ENCODE data around the gene BTN3A1.

BTN3A1 gene

DNA sequence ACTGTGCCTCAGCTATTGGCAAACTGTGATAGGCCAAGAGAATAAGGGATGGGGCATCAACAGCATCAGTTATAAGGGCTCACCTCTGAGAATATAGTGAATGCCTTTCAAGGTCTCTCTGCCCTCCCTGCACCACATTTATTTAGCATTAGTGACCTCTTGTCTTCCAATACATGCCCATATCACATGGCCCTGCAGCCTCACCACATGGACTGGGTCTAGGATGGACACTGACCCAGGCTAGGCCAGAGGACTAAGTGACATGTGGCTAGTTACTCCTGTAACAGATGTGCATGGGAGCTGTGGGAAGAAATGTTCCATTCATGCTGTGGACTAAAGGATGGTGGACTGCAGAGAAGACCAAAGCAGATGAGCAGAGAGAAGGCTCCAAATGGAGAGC lies 22.3 kb upstream of the BTN3A1 start:
- DNase-seq (ENCODE audit: low read depth): no peak

GRCh38 chr6:26380256-26380655 lies 21.8 kb upstream of the BTN3A1 start:
- no peak for DNase-seq (ENCODE audit: low read depth)

DNA sequence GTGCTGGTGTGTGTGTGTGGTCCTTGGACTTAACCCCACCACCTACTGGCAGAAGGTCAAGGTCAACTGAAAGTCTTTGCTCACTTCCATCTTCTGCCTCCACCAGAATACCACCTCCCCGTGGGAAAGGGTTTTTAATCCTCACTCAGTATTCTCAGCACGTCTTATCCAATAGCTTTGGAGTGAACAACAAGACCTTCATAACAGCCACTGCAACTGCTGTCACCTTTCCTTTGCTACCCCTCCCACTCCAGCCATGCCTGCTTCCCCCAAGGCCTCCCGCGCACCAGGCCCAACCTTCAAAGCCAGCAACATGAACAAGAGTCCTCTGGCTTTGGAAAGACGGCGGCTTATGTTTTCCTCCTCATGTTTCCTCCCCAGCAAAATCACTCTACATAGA lies 20.0 kb upstream of the BTN3A1 start:
- DNase-seq (ENCODE audit: low read depth): no peak

DNA sequence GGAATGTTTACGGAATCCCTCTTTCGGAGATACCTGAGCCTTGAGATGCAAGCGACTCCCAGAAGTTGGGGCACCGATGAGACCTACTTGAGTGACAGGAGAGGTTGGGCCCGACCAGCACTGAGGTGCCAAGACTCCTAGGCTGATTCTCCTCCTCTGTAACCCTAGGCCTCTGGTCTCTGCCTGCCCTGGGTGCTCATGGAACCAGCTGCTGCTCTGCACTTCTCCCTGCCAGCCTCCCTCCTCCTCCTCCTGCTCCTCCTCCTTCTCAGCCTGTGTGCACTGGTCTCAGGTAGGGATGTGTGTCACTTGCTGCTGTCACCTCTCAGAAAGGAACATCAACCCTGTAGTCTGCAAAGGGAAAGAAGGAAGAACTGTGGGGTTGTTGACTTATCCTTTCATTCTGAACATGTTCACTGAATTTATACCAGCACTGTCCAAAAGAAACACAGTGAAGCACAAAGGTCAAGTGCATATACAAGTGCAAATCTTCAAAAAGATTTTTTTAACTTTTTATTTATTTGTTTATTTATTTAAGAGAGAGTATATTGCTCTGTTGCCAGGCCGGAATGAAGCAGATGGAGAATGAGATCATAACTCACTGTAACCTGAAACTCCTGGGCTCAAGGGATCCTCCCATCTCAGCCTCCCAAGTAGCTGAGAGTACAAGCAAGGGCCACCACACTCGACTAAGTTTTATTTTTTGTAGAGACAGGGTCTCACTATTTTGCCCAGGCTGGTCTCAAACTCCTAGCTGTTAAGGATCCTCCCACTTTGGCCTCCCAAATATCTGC lies 18.3 kb upstream of the BTN3A1 start:
- DNase-seq (ENCODE audit: low read depth): no peak

DNA sequence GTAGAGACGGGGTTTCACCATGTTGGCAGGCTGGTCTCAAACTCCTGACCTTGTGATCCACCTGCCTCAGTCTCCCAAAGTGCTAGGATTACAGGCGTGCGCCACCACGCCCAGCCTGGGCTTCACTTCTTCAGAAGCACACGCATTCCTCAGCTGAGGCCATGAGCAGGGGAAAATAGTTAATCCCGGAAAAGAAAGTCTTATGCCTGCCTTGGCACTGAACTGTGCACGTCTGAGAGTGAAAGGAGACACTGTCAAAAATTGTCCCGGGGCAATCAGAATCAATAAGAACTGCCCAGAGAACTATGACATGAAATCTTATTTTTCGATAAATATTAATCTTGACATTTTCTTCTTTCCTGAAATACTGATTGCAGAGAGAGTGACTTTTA lies 16.3 kb upstream of the BTN3A1 start:
- DNase-seq (ENCODE audit: low read depth): no peak

GRCh38 chr6:26387565-26387964 lies 14.5 kb upstream of the BTN3A1 start:
- DNase-seq (ENCODE audit: low read depth): no peak

- no peak for DNase-seq (ENCODE audit: low read depth)
Observed at GRCh38 chr6:26388014-26388413, 14.1 kb upstream of the BTN3A1 start.

DNA sequence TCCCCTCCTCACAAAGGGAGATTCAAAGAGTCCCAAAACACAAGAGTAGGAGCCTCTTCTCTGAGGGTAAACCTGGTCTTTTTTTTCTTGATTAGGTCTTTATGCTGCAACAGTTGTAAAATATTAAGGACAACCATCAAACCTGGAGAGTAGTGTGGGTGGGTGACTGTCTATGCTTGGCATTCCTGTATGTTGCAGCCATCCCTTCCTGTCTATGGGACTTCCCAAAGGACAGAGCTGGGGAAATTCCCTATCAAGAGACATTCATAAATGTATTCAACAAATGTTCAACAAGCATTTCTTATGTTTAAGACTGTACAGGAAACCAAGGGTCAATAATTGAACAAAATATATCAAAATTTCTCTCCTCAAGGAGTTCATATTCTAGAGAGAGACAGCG lies 13.6 kb upstream of the BTN3A1 start:
- no peak for DNase-seq (ENCODE audit: low read depth)

GRCh38 chr6:26389349-26389894 lies 12.7 kb upstream of the BTN3A1 start:
- DNase-seq (ENCODE audit: low read depth): no peak

DNA sequence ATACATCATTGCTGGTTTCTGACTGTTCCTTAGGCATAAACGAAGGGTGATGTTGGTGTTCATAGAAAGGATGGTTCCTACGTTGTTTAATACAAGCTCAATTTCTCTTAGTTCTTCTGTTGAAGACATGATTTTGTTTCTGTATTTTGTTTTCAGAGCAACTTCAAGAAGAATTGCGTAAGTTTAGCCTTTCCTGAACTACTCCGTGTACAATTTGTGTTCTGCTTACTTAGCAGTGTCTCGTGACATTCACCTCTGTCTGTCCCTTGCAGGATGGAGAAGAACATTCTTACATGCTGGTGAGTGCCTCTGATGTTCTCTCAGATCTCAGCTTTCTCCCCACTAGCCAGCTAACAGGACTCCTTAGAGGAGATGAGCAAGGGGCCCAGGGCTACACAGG lies 11.5 kb upstream of the BTN3A1 start:
- no peak for DNase-seq (ENCODE audit: low read depth)

DNA sequence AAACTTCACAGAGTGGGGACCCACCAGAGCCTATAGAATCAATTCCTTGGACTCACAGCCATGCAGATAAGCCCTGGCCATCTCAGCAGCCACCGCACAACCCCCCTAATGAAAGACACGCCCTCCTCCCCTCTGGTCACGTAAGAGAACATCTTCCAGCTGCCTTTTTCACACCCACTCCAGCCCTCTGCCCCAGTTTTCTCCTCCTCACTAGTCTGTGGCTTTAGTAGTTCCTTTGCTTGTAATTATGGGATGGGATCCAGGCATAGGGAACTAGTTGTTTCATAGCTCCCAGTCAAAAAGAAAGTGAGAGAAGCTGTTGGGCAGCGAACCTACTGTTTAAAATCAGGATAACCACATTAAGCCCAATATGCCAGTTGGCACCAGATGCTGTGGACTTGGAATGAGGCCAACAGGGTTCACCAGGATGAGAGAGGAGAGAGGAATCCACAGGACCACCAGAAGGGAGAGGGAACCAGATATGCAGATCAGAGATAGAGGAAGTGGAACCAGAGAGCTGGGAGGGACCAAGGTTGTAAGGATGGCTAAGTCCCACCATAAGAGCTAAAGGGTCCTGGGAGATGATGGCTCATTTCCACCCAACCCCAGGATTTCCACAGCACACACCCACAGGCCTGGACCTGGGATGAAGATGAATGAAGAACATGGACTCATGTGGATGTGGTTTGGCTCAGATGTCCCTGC lies 9.0 kb upstream of the BTN3A1 start:
- no peak for DNase-seq (ENCODE audit: low read depth)

- no peak for DNase-seq (ENCODE audit: low read depth)
Observed at GRCh38 chr6:26394289-26394688, 7.8 kb upstream of the BTN3A1 start.

GRCh38 chr6:26398555-26398954 lies 3.5 kb upstream of the BTN3A1 start:
- no peak for DNase-seq (ENCODE audit: low read depth)

DNA sequence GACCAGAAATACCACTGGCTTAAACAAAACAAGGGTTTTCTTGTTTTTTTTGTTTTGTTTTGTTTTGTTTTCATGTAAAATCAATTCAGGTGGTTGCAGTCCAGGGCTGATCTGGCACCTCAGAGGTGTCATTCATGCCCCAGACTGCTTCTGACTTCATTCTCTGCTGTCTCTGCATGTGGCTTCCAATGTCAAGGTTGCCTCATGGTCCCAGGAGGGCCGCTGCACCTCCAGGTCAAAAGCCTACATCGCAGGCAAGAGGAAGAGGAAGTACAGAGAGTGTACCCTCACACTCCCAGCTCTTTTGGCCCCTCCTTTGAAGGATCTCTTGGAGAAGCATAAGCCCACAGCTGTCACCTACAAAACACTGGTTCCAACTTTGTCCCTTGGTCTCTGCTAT lies 1.4 kb upstream of the BTN3A1 start:
- DNase-seq (ENCODE audit: low read depth): no peak

DNA sequence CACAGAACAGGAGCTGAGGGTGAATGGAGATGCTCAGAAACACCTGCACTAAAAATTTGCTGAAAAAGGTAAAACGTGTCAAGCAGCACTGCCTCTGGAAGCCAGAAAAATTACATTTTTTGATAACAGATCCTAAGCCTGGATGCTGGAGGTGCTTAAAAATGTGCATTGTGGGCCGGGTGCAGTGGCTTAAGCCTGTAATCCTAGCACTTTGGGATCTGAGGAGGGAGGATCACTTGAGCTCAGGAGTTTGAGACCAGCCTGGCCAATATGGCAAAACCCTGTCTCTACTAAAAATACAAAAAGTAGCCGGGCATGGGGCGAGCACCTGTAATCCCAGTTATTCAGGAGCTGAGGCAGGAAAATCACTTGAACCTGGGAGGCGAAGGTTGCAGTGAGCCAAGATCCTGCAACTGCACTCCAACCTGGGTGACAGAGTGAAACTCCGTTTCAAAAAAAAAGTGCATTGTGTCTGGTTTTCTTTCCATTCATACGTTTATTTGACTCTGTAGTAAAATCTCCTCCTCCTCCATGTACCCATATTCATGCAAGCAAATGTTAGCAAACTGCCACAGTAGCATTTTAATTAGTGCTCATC lies 587 bp upstream of the BTN3A1 start:
- DNase-seq (ENCODE audit: low read depth): no peak

DNA sequence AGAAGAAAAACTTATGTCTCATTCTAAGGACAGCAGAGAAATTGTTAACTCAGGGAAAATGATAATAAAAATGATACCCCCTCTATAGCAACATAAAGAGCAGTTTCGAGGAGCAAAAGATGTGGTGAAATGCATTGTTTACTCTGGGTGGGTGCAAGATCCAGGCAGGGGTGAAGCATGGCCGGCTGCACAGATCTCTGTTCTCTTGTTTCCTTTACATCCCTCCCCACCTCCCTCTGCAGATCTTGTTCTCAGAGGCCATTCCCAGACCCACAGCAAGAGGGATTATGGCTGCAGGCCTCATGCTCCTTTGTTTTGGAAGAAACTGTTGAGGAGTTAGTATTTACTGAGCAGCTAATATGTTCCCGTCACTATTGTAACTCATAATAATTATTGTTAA lies 1.8 kb downstream of the BTN3A1 start:
- no peak for DNase-seq (ENCODE audit: low read depth)

- no peak for DNase-seq (ENCODE audit: low read depth)
Observed at GRCh38 chr6:26404546-26404945, 2.5 kb downstream of the BTN3A1 start.

DNA sequence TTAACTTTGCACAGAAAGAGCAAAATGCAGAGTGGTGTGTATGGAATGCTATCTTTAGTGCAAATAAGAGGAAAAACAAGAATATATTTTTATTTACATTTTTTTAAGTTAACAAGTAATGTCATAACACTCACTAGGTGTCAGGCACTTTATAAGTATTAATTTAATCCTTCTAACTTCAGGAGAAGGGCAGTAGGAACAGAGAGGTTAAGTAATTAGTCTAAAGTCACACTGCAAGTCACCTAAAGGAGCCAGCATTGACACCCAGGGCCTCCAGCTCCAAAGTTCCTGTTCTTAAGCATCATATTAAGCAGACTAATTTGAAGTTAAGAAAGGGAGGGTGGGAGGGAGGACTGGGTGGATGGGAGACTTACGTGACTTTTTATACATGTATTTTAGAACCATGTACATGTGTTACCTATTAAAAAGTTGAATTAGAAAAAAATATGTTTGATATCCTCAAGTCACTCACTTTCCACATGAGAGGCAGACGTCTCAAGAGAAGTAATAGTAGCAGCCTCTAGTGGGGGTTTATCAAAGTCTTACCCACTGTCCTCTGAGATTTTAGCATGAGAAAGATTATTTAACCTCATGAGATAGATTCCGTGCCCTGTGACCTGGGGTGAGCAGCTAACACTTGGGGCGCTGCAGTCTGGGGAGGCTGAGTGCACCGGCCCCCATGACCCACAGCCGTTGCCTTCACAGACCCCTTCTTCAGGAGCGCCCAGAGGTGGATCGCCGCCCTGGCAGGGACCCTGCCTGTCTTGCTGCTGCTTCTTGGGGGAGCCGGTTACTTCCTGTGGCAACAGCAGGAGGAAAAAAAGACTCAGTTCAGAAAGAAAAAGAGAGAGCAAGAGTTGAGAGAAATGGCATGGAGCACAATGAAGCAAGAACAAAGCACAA lies 7.0 kb downstream of the BTN3A1 start:
- no peak for DNase-seq (ENCODE audit: low read depth)

DNA sequence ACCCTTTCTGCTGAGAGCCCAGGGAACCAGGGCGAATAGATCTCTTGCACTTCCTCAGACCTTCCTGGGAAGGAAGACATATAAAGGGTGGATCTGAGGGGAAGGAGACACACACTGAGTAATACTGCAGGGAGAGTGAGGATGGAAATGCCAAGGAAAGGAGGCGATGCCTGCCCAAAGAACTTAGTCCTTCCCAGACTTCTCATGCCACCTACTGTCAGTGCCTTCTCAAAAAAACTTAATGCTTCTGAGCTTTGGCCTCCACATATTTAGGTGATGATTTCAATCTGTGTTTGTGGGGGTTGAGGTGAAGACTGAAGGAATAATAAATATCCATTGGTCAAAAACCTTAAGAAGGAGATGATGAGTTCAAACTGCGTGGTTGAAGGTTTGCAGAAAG lies 9.7 kb downstream of the BTN3A1 start:
- no peak for DNase-seq (ENCODE audit: low read depth)

DNA sequence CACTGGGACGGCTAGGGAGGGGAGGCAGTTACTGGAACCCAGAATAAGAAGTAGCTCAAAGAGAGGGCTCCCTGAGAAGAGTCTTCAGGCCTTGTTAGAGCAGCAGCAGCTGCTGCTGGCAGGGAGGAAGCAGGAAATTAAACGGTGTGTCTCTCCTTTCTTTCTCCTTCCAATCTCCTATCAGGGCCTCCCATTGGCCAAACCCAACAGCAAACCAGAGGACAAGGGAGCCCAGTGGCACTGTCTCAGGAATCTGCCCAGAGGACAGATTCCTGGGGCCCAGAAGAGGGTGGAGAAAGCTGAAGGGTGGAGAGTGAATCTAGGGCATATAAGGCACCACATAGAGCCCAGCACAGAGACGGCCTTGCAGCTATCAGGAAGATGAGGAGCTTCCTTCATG lies 10.2 kb downstream of the BTN3A1 start:
- no peak for DNase-seq (ENCODE audit: low read depth)

GRCh38 chr6:26412954-26413353 lies 10.9 kb downstream of the BTN3A1 start:
- no peak for DNase-seq (ENCODE audit: low read depth)

- no peak for DNase-seq (ENCODE audit: low read depth)
Observed at GRCh38 chr6:26414281-26414680, 12.2 kb downstream of the BTN3A1 start.
